Rectal smooth muscle tissue (tissue), 1 donor: Measurements from ENCODE around the gene PTEN.
"Not testable (repeated sequence)": the region's sequence is repeated elsewhere in the genome, so short reads cannot be mapped to it uniquely, and the experiment has no call there.

Source experiments
- H3K27ac ChIP-seq: one replicate; pipeline ENCODE4 v1.7.0; 2013; ENCODE audit warnings: low read depth, low read length, inconsistent platforms
- H3K27me3 ChIP-seq: one replicate; pipeline ENCODE4 v1.7.0; 2013; ENCODE audit warnings: low read length; ENCODE audit not compliant: control insufficient read depth, insufficient read depth
- H3K36me3 ChIP-seq: one replicate; pipeline ENCODE4 v1.7.0; 2013; ENCODE audit warnings: low read length; ENCODE audit not compliant: control insufficient read depth, insufficient read depth
- H3K4me1 ChIP-seq: one replicate; pipeline ENCODE4 v1.7.0; 2013; ENCODE audit warnings: low read length; ENCODE audit not compliant: control insufficient read depth, insufficient read depth
- H3K4me3 ChIP-seq: one replicate; pipeline ENCODE4 v1.7.0; 2013; ENCODE audit warnings: low read length
- H3K9ac ChIP-seq: one replicate; pipeline ENCODE4 v1.7.0; 2013; ENCODE audit warnings: low read length

The PTEN gene

DNA sequence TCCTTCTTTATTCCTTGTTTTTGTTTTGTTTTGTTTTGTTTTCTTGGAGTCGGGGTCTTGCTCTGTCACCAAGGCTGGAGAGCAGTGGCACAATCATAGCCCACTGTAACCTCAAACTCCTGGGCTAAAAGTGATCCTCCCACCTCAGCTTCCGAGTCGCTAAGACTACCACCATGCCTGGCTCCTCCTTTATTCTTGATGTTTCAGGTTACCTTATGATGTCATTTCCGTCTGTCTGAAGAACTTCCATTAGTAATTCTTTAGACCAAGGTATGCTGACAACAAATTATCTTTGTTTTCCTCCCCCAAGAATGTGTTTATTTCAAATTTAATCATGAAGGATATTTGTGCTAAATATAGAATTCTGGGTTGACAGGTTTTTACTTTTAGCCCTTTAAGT lies 27.3 kb upstream of the PTEN start:
- Histone ChIP-seq H3K9ac (no peak overlapping the region), H3K4me3 (no peak overlapping the region), H3K36me3 (no peaks in the 10 kb centered on the region), H3K27ac (no peak overlapping the region), H3K4me1 (no peaks in the 10 kb centered on the region), H3K27me3 (no peaks in the 10 kb centered on the region)

DNA sequence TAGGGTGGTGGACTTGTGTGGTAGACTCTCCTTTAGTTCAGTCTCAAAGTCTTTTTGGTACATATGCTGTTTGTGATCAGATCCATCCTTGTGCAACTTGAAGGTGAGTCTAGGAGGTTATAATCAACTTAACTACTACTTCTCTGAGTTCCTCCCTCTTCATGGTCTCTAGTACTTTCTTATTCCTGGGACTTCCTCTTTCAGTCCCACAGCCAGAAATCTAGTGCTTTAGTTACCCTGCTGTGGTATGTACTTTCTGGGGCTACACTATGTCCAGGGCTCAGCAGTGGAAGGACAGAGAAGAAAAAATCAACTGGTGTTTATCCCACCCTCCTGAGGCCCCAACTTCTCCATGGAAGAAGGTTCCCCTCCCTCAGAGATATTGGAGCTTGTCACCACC lies 26.0 kb upstream of the PTEN start:
- Histone ChIP-seq H3K36me3 (no peaks in the 10 kb centered on the region), H3K4me3 (no peak overlapping the region), H3K27ac (no peak overlapping the region), H3K9ac (no peak overlapping the region), H3K27me3 (no peaks in the 10 kb centered on the region), H3K4me1 (no peaks in the 10 kb centered on the region)

DNA sequence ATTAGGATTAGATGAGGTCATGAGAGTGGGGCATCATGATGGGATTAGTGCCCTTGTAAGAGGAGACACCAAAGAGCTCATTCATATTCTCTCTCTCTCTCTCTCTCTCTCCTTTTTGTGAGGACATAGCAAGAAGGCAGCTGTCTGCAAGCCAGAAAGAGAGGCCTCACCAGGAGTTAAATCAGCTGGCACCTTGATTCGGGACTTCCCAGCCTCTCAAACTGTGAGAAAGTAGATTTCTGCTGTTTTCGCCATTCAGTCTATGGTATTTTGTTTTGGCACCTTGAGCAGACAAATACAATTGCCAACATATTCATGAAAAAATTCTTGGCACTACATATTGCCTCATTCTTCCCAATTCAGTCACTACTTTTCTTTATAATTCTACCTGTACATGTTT lies 24.8 kb upstream of the PTEN start:
- Histone ChIP-seq H3K36me3 (no peaks in the 10 kb centered on the region), H3K27me3 (no peaks in the 10 kb centered on the region), H3K4me3 (no peak overlapping the region), H3K4me1 (no peaks in the 10 kb centered on the region), H3K9ac (no peak overlapping the region), H3K27ac (no peak overlapping the region)

DNA sequence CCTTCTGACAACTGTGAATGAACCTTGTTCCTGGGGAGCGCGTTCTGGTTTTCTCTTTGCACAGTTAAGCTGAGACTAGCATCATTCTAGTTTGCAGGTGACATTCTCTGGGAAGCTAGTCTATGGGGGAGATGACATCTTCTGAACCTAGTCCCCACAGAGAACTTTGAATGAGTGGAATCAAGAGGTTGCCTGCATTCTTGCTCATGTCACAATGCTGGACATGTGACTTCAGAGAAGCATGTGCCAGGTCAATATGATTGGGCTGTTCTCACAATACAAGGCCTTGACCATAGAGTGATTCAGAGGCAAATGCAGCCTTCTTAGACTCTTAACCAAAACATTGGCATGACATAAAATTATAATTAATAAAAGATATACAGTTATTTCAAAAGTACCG lies 22.2 kb upstream of the PTEN start:
- no peak overlapping the region for H3K27ac ChIP-seq
- no peaks in the 10 kb centered on the region for H3K36me3 ChIP-seq
- no peaks in the 10 kb centered on the region for H3K27me3 ChIP-seq
- no peaks in the 10 kb centered on the region for H3K4me1 ChIP-seq
- no peak overlapping the region for H3K9ac ChIP-seq
- H3K4me3 ChIP-seq: no peak overlapping the region

DNA sequence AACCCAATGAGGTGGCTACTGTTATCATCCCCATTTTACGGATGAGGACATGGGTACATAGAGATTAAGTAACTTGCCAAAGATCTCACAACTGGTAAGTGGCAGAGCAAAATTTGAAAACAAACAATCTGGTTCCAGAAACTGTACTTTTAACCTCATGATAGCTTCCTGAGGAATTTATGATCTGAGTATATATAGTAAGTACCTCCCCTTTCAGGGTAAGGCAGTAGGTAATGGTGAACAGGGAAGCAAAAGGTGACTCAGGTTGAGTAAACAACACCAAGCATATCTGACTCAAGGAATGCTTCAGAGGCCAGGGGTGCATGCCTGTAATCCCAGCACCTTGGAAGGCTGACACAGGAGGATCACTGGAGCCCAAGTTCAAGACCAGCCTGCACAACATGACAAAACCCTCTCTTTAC lies 21.2 kb upstream of the PTEN start:
- H3K4me1 ChIP-seq: no peaks in the 10 kb centered on the region
- H3K27me3 ChIP-seq: no peaks in the 10 kb centered on the region
- H3K9ac ChIP-seq: no peak overlapping the region
- no peak overlapping the region for H3K27ac ChIP-seq
- H3K36me3 ChIP-seq: no peaks in the 10 kb centered on the region
- no peak overlapping the region for H3K4me3 ChIP-seq

DNA sequence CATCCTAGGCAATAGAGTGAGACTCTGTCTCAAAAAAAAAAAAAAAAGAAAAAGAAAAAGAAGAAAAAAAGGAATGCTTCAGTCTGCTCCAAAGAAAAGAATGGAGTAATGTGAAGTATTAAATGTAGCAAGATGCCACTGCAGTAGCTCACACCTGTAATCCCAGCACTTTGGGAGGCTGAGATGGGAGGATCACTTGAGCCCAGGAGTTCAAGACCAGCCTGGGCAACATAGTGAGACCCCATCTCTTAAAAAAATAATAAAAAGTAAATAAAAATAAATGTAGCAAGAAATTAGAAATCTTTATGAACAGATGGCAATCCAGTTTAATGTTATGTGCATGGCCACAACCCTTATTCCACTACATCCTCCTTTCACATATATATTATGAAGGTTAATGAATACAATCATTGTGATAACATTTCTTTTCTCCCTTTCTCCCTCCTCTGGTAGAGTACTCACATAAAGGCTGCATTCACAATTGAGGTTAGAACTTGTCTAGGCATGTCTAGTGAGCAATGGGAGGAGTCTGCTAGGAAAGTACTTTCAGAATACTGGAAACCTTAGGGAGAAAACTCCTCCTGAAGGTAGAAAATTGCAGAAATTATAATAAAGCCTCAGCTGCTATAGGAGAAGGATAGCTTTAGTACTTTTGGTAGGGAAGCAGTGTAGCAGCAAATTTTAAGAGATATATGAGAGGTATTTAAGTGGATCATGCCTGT lies 20.5 kb upstream of the PTEN start:
- Histone ChIP-seq H3K4me1 (no peaks in the 10 kb centered on the region), H3K27me3 (no peaks in the 10 kb centered on the region), H3K9ac (no peak overlapping the region), H3K27ac (no peak overlapping the region), H3K4me3 (no peak overlapping the region), H3K36me3 (no peaks in the 10 kb centered on the region)

DNA sequence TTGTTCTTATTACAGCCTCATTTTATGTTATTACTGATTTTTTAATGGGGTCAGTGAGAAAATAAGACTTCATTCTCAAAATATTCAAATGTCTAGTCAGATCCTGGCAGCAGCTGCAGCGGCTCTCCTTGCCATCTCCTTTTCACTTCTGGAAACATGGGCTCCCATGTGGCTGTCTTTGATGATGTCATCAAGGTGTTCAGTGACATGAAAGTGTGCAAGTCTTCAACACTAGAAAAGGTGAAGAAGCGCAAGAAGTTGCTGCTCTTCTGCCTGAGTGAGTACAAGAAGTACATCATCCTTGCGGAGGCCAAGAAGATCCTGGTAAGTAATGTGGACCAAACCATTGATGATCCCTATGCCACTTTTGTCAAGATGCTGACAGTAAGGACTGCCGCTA lies 19.7 kb upstream of the PTEN start:
- Histone ChIP-seq H3K4me3 (no peak overlapping the region), H3K36me3 (no peaks in the 10 kb centered on the region), H3K4me1 (no peaks in the 10 kb centered on the region), H3K27me3 (no peaks in the 10 kb centered on the region), H3K27ac (no peak overlapping the region), H3K9ac (no peak overlapping the region)

DNA sequence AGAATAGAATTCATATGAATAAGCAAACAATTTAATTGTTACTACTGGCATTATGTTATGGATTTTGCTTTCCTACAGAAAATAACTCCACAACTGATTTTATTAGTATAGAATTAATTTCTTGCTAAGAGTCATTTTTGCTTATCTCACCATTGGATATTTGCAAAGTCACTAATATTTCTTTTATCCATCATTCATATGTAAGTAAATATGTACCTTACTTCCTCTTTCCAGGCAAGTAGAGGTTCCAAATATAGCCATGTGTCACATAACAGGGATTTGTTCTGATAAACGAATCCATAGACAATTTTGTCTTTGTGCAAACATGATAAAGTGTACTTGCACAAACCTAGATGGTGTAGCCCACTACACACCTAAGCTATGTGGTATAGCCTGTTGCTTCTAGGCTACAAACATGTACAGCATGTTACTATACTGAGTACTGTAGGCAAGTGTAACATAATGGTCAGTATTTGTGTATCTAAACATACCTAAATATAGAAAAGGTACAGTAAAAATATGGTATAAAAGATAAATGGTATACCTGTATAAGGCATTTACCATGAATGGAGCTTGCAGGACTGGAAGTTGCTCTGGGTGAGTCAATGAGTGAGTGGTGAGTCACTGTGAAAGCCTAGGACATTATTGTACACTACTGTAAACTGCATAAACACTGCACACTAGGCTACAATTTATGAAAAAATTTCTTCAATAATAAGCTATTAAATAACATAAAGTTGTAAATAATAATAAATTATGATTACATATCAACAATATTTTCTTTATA lies 18.4 kb upstream of the PTEN start:
- Histone ChIP-seq H3K27ac (no peak overlapping the region), H3K4me1 (no peaks in the 10 kb centered on the region), H3K27me3 (no peaks in the 10 kb centered on the region), H3K36me3 (no peaks in the 10 kb centered on the region), H3K4me3 (no peak overlapping the region), H3K9ac (no peak overlapping the region)

DNA sequence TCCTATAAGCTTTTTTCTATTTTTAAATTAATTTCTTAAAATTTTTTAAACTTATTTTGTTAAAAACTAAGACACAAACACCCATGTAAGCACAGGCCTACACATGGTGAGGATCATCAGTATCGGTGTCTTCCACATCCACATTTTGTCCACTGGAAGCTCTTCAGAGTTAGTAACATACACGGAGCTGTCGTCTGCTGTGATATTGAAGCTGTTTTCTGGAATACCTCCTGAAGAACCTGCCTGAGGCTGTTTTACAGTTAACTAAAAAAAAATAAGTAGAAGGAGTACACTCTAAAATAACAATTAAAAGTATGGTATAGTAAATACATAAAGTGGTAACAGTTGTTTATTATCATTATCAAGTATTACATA lies 17.8 kb upstream of the PTEN start:
- Histone ChIP-seq H3K9ac (no peak overlapping the region), H3K27ac (no peak overlapping the region), H3K27me3 (no peaks in the 10 kb centered on the region), H3K4me3 (no peak overlapping the region), H3K36me3 (no peaks in the 10 kb centered on the region), H3K4me1 (no peaks in the 10 kb centered on the region)

DNA sequence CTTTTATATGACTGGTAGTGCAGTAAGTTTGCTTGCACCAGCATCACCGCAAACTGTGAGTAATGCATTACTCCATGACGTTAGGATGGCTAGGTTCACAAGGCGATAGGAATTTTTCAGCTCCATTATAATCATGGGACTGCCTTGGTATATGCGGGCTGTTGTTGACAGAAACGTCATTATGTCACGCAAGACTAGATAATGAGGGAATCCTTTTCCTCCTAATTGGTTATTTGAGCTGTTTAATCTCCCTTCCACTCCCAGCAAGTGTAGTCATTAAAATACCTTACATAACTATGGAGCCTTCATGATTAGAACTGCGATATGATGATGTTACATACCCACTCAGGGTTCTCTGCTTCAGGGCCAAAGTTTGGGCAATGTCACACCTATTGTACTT lies 17.4 kb upstream of the PTEN start:
- Histone ChIP-seq H3K27ac (no peak overlapping the region), H3K27me3 (no peaks in the 10 kb centered on the region), H3K4me3 (no peak overlapping the region), H3K4me1 (no peaks in the 10 kb centered on the region), H3K9ac (no peak overlapping the region), H3K36me3 (no peaks in the 10 kb centered on the region)

DNA sequence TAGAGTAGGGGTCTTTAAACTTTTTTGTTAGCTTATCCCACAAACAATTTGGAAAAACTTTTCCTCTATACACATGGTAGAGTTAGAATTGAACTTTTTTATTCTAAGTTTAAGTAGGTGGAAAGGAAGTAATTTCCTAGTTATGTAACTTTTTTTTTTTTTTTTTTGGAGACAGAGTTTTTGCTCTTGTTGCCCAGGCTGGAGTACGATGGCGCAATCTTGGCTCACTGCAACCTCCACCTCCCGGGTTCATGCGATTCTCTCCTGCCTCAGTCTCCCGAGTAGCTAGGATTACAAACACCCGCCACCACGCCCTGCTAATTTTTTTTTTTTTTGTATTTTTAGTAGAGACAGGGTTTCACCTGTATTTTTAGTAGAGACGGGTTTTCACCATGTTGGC lies 16.7 kb upstream of the PTEN start:
- not testable (repeated sequence) for H3K27me3 ChIP-seq, H3K36me3 ChIP-seq, H3K9ac ChIP-seq, H3K4me1 ChIP-seq, H3K27ac ChIP-seq, H3K4me3 ChIP-seq

DNA sequence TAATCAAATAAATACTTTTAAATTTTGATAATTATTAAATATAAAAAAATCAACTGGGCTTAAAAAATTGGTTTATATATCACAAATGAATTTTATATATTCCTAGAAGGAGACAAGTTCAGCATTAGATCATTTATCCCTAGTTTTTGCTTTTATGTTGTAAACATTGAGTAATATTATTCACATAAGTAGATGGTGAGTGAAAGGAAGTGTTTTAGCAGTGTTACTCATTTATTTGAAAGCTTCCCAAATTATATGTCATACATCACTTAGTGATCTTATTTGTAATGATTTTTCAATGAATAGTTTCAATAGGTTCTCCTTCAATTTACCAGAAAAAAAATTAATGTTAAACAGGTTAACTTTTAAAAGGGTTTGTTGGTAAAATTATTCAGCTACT lies 15.9 kb upstream of the PTEN start:
- Histone ChIP-seq H3K9ac (no peak overlapping the region), H3K4me1 (no peaks in the 10 kb centered on the region), H3K36me3 (no peaks in the 10 kb centered on the region), H3K27me3 (no peaks in the 10 kb centered on the region), H3K4me3 (no peak overlapping the region), H3K27ac (no peak overlapping the region)

DNA sequence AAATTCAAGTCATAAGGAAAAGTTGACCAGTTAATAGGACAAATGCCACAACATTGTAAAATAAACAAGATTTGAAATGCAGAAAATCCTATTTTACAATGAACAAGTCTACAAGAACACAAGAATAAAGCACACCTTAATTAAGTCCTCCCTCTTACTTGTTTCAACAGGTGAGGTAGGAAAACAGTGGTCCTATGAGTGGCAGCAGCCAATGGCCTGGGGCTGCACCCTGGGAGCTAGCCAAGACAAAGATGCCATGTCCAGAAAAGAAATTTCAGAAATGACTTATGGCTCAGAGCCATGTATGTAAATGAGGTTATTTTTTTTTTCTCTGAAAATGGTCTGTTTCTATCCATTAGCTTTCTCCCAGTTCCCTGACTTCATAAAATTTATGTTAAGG lies 14.4 kb upstream of the PTEN start:
- no peaks in the 10 kb centered on the region for H3K27me3 ChIP-seq
- H3K36me3 ChIP-seq: no peaks in the 10 kb centered on the region
- no peak overlapping the region for H3K27ac ChIP-seq
- H3K9ac ChIP-seq: no peak overlapping the region
- no peaks in the 10 kb centered on the region for H3K4me1 ChIP-seq
- no peak overlapping the region for H3K4me3 ChIP-seq
